ENCODE data around the gene FH.

FH gene

GRCh38 chr1:241520080-241520465, 518 bp upstream of the FH start:
- DNase-seq: no peak

- DNase-seq: no peak
Observed at GRCh38 chr1:241518476-241519307, 863 bp downstream of the FH start.

- no peak for DNase-seq
Observed at GRCh38 chr1:241513378-241513777, 6.2 kb downstream of the FH start.

- no peak for DNase-seq
Observed at GRCh38 chr1:241507189-241507863, 12.2 kb downstream of the FH start.

GRCh38 chr1:241503444-241503843, 16.1 kb downstream of the FH start:
- no peak for DNase-seq

- DNase-seq: no peak
Observed at GRCh38 chr1:241499910-241500309, 19.6 kb downstream of the FH start.

- no peak for DNase-seq
Observed at GRCh38 chr1:241495741-241496140, 23.8 kb downstream of the FH start.

- no peak for DNase-seq
Observed at GRCh38 chr1:241488739-241489138, 30.8 kb downstream of the FH start.

- DNase-seq: no peak
Observed at GRCh38 chr1:241485554-241485992, 34.0 kb downstream of the FH start.

GRCh38 chr1:241485145-241485544, 34.4 kb downstream of the FH start:
- no peak for DNase-seq

- DNase-seq: no peak
Observed at GRCh38 chr1:241482761-241483250, 36.7 kb downstream of the FH start.

GRCh38 chr1:241479294-241479693, 40.3 kb downstream of the FH start:
- no peak for DNase-seq

- no peak for DNase-seq
Observed at GRCh38 chr1:241475671-241476070, 43.9 kb downstream of the FH start.

GRCh38 chr1:241473026-241473425, 46.5 kb downstream of the FH start:
- no peak for DNase-seq

- no peak for DNase-seq
Observed at GRCh38 chr1:241470908-241471590, 48.5 kb downstream of the FH start.

- DNase-seq: no peak
Observed at GRCh38 chr1:241470361-241470760, 49.2 kb downstream of the FH start.

GRCh38 chr1:241465673-241466072, 53.9 kb downstream of the FH start:
- DNase-seq: no peak

- no peak for DNase-seq
Observed at GRCh38 chr1:241464985-241465384, 54.6 kb downstream of the FH start.

GRCh38 chr1:241462391-241462790, 57.2 kb downstream of the FH start:
- no peak for DNase-seq

GRCh38 chr1:241460098-241460873, 59.3 kb downstream of the FH start:
- peak; percentile 18 to 29 for DNase-seq

GRCh38 chr1:241459186-241459802, 60.3 kb downstream of the FH start:
- no peak for DNase-seq

- DNase-seq: no peak
Observed at GRCh38 chr1:241457421-241457820, 62.1 kb downstream of the FH start.

Data from NCI-H187 (cell line).